Gastrocnemius medialis (tissue), 4 donors: ENCODE results near the gene RETN. TPM values are rescaled to one million over a fixed set of nuclear protein-coding genes. Genes with fewer than 3 reads are reported as not detected.

Source experiments
- ATAC-seq, 2 donors: fragments of 150-250 bp; one replicate each; pipeline ENCODE4 v1.9.1; 2016
- DNase-seq, 2 donors: peaks; one replicate each; pipeline ENCODE4 v3.0.0-alpha.2; 2019
- H3K27ac ChIP-seq, 4 donors: fragments of 200-600 bp; sonication (generic); 1 replicate in 1 of 4; 2 replicates in 3 of 4; pipeline ENCODE4 v1.5.1; 2016 to 2018; ENCODE audit warnings: mild to moderate bottlenecking in 2 of 4, moderate library complexity in 1 of 4
- H3K27me3 ChIP-seq, 3 donors: fragments of 200-600 bp; sonication (generic) in 2 of 3; 1 replicate in 1 of 3; 2 replicates in 2 of 3; pipeline versions ENCODE4 v1.5.1 to v1.6.0; 2016 to 2019; ENCODE audit warnings: mild to moderate bottlenecking in 1 of 3, moderate library complexity in 1 of 3
- H3K36me3 ChIP-seq, 2 donors: fragments of 200-600 bp; sonication (generic) in 1 of 2; one replicate each; pipeline ENCODE4 v1.5.1; 2017 to 2018
- H3K4me1 ChIP-seq, 2 donors: fragments of 200-600 bp; sonication (generic) in 1 of 2; one replicate each; pipeline ENCODE4 v1.5.1; 2016 to 2017; ENCODE audit warnings: mild to moderate bottlenecking in 2 of 2
- H3K4me3 ChIP-seq, 4 donors: fragments of 200-600 bp; sonication (generic) in 3 of 4; 1 replicate in 1 of 4; 2 replicates in 3 of 4; pipeline ENCODE4 v1.5.1; 2016 to 2019; ENCODE audit warnings: mild to moderate bottlenecking in 2 of 4
- H3K9me3 ChIP-seq, 3 donors: fragments of 200-600 bp; sonication (generic) in 2 of 3; 1 replicate in 1 of 3; 2 replicates in 2 of 3; pipeline ENCODE4 v1.5.1; 2016 to 2019
- POLR2A ChIP-seq, 2 donors: fragments of 450-650 bp; IDR thresholded peaks; one replicate each; pipeline ENCODE4 v1.6.1; 2017; ENCODE audit warnings: antibody characterized with exemption in 2 of 2, mild to moderate bottlenecking in 2 of 2, moderate library complexity in 2 of 2
- in situ Hi-C, 4 donors: fragments of 200-750 bp; cut with MboI; loops; one replicate each; pipeline versions ENCODE4 v1.15.0 to v1.8.0; 2017; ENCODE audit warnings: low sequenced_read_pairs in 4 of 4
- intact Hi-C: fragments of 100-400 bp; cut with DNase I; formaldehyde crosslinking; loops from one replicate; pipeline ENCODE4 v1.15.1; 2023; ENCODE audit warnings: low total_unique reads
- total RNA-seq, 4 donors: library from RNA; depleted of rRNA; stranded (reverse); fragments of >200 nt; gene quantifications; one replicate each; pipeline versions ENCODE4 v1.1.0 to v1.2.3, GENCODE V29; 2016
- TF ChIP-seq, protein P1 (sequence below), 5 experiments: fragments of 450-650 bp in 3 of 5; fragments of 200-600 bp in 2 of 5; sonication (generic) in 2 of 5; IDR thresholded peaks in 4 of 5; conservative IDR thresholded peaks in 1 of 5; 1 replicate in 4 of 5; 2 replicates in 1 of 5; pipeline ENCODE4 v1.5.1; 2016 to 2019; ENCODE audit warnings: antibody characterized with exemption in 5 of 5, mild to moderate bottlenecking in 3 of 5, moderate library complexity in 3 of 5

The RETN gene
- total RNA-seq, 4 donors from 2014 or later: 1.2 TPM; not detected in 3

DNA sequence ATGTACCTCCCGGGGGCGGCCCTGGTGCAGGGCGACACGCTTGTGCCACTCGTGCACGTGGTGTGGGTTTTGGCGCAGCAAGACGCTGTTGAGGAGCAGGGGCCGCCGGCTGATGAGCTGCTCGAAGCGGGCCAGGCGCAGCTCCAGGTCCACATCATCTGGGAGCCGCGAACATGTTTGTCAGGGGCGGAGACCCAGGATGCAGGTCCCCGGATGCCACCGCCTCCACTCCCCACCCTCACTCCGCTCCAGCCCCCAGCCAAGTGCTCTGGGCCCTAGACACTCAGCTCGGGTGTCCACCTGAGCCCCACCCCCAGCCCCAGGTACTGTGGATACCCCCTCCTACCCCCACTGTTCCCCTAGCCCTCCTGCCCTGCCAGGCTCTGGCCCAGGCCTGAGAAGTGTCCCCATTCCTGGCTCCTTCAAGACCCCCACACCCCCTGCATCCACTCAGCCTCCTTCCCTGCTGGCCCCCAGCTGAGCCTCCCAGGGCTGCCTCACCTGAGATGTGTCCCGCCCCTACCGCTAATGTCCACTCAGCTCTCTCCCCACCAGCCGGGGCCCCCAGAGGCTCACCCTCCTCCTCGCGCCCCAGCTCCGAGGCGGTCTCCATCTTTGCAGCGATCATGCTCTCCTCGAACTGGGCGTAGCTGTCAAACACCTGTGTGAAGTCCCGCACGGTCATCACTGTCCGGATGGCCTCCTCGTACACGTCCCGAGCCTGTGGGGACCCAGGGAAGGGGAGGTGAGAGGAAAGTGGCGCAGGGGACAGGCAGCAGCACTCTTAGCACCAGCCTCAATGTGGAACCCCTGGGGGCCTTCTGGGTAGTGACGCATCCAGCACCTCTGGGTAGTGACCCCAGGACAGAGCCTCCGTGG, 44.9 kb upstream of the RETN start:
- peaks cover 2 to 77% of the 10 kb centered on the region in 2 donors for H3K36me3 ChIP-seq
- no peak overlapping the region for H3K4me3 ChIP-seq
- no peak for ATAC-seq
- H3K9me3 ChIP-seq: no peaks in the 10 kb centered on the region
- intact Hi-C loops (loop anchor here (10.0 kb wide), 1 partner anchor 889 kb away; the partner anchor contains the start of genes GPR108 and TRIP10), in situ Hi-C loops (no loop called here)
- H3K27me3 ChIP-seq: no peaks in the 10 kb centered on the region
- peaks cover 16 to 21% of the 10 kb centered on the region in 2 donors for H3K4me1 ChIP-seq
- TF ChIP-seq POLR2A (IDR thresholded peaks at IDR 0.05): no peak
- TF ChIP-seq, protein P1, sequence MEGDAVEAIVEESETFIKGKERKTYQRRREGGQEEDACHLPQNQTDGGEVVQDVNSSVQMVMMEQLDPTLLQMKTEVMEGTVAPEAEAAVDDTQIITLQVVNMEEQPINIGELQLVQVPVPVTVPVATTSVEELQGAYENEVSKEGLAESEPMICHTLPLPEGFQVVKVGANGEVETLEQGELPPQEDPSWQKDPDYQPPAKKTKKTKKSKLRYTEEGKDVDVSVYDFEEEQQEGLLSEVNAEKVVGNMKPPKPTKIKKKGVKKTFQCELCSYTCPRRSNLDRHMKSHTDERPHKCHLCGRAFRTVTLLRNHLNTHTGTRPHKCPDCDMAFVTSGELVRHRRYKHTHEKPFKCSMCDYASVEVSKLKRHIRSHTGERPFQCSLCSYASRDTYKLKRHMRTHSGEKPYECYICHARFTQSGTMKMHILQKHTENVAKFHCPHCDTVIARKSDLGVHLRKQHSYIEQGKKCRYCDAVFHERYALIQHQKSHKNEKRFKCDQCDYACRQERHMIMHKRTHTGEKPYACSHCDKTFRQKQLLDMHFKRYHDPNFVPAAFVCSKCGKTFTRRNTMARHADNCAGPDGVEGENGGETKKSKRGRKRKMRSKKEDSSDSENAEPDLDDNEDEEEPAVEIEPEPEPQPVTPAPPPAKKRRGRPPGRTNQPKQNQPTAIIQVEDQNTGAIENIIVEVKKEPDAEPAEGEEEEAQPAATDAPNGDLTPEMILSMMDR (IDR thresholded peaks at IDR 0.05 in 4 of 5, conservative IDR thresholded peaks at IDR 0.05 in 1 of 5): no peak
- DNase-seq: no peak
- H3K27ac ChIP-seq: no peak overlapping the region

DNA sequence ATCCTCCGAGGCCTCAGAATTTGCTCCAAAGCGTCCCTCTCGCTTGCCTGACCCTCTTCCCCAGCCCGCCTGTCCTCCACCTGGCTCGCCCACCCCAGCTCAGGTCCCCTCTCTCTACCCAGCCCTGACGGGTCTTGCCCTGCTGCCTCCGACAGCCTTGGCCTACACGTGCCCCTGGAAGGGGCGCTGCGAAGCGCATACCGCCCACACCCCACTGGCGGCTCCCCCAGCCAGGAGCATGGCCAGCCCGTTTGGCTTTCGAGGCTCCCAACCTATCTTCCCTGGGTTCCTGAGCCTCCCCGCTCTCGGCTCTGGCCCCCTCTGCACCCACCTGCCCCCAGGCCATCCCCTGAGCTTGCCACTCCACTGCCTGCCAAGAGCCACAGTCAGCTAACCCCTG, 44.0 kb upstream of the RETN start:
- no peaks in the 10 kb centered on the region for H3K27me3 ChIP-seq
- intact Hi-C loops (loop anchor here (10.0 kb wide), 1 partner anchor 890 kb away; the partner anchor contains the start of genes GPR108 and TRIP10), in situ Hi-C loops (no loop called here)
- H3K9me3 ChIP-seq: no peaks in the 10 kb centered on the region
- TF ChIP-seq POLR2A (IDR thresholded peaks at IDR 0.05): no peak
- TF ChIP-seq, protein P1 (IDR thresholded peaks at IDR 0.05 in 4 of 5, conservative IDR thresholded peaks at IDR 0.05 in 1 of 5): no peak
- H3K4me3 ChIP-seq: no peak overlapping the region
- no peak overlapping the region for H3K27ac ChIP-seq
- ATAC-seq (no peak), DNase-seq (no peak)
- H3K36me3 ChIP-seq: peaks cover 2 to 72% of the 10 kb centered on the region in 2 donors
- H3K4me1 ChIP-seq: peaks cover 13 to 14% of the 10 kb centered on the region in 2 donors

DNA sequence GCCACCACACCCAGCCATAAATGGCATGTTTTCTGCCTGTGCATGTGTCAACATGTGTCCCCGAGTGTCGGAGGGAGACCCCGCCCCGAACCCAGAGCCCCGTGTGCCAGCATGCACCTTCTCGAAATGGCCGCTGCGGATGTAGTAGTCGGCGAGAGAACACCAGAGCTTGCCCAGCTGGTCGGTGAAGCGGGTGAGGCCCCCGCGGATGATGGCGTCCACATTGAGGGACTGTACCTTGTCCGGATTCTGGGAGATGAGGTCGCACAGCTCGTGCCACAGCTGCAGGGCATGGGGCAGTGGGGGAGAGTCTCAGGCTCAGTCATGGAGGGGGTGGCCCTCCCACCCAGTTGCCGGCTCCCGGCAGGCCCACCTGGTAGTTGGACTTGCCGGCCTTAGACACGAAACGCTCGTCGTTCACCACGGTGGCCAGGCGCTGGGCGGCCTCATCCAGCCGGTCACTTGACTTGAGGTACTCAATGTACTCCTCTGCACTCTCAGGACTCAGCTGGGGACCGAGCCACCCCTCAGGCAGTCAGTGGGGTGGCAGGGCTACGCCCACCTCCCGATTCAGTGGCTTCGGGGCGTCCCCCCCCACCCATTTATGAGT, 43.0 kb upstream of the RETN start:
- Histone ChIP-seq H3K4me1 (peaks cover 18 to 24% of the 10 kb centered on the region in 2 donors), H3K36me3 (peaks cover 0 to 61% of the 10 kb centered on the region in 2 donors), H3K4me3 (no peak overlapping the region), H3K27me3 (no peaks in the 10 kb centered on the region), H3K9me3 (no peaks in the 10 kb centered on the region), H3K27ac (no peak overlapping the region)
- no peak for TF ChIP-seq POLR2A (IDR thresholded peaks at IDR 0.05)
- TF ChIP-seq, protein P1 (IDR thresholded peaks at IDR 0.05 in 4 of 5, conservative IDR thresholded peaks at IDR 0.05 in 1 of 5): no peak
- intact Hi-C loops (loop anchor here (10.0 kb wide), 1 partner anchor 891 kb away; the partner anchor contains the start of genes GPR108 and TRIP10), in situ Hi-C loops (no loop called here)
- ATAC-seq: no peak
- DNase-seq: no peak

DNA sequence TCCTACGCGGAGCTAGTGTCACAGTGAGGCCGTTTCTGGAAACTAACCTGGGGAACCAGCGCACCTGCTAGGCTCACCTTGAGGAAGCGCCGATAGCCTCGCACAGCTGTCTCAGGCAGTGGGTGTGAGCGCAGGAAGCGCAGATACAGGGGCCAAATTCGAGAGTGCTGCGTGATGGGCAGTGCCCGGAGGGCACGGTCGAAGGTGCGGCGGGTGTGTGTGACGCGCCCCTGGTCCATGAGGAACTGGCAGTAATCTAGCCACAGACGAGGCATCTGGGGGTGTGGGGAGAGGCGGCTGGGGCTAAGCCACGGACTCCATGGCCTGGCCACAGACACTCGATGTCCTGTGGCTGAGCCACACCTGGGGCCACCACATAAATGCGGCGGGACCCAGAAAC, 41.7 kb upstream of the RETN start:
- no peak for TF ChIP-seq POLR2A (IDR thresholded peaks at IDR 0.05)
- TF ChIP-seq, protein P1 (IDR thresholded peaks at IDR 0.05 in 4 of 5, conservative IDR thresholded peaks at IDR 0.05 in 1 of 5): no peak
- Histone ChIP-seq H3K36me3 (peaks cover 0 to 48% of the 10 kb centered on the region in 2 donors), H3K27ac (no peak overlapping the region), H3K4me1 (peaks cover 18 to 27% of the 10 kb centered on the region in 2 donors), H3K4me3 (no peak overlapping the region), H3K9me3 (no peaks in the 10 kb centered on the region), H3K27me3 (no peaks in the 10 kb centered on the region)
- DNase-seq (no peak), ATAC-seq (no peak)
- intact Hi-C loops: loop anchor here (10.0 kb wide), 1 partner anchor 892 kb away; the partner anchor contains the start of genes GPR108 and TRIP10
- in situ Hi-C loops: no loop called here
